Nephron (organoid): ENCODE data around the gene MSI2.

Experiments
- H3K27ac Mint-ChIP-seq, 3 experiments: 2 replicates each; pipeline ENCODE4 v1.8.0; 2020; ENCODE audit warnings: mixed read lengths in 3 of 3, mild to moderate bottlenecking in 2 of 3, moderate library complexity in 1 of 3
- H3K27me3 Mint-ChIP-seq: 2 replicates; pipeline ENCODE4 v1.8.0; 2021; ENCODE audit warnings: low read depth, mild to moderate bottlenecking, moderate library complexity, mixed read lengths
- H3K36me3 Mint-ChIP-seq: 2 replicates; pipeline ENCODE4 v1.8.0; 2020; ENCODE audit warnings: low read depth, mixed read lengths
- H3K4me1 Mint-ChIP-seq: 2 replicates; pipeline ENCODE4 v1.8.0; 2020; ENCODE audit warnings: mixed read lengths
- H3K4me3 Mint-ChIP-seq, 3 experiments: 2 replicates each; pipeline ENCODE4 v1.8.0; 2020; ENCODE audit warnings: mild to moderate bottlenecking in 3 of 3, mixed read lengths in 3 of 3, moderate library complexity in 2 of 3
- H3K9me3 Mint-ChIP-seq: 2 replicates; pipeline ENCODE4 v1.8.0; 2020; ENCODE audit warnings: mixed read lengths
- CTCF ChIP-seq, 3 experiments: fragments of 200-600 bp; sonication (generic); IDR thresholded peaks; one replicate each; pipeline ENCODE4 v1.5.0; 2021; ENCODE audit warnings: antibody characterized with exemption in 3 of 3; ENCODE audit not compliant: unreplicated experiment in 3 of 3

MSI2 gene

GRCh38 chr17:57275071-57275764 lies 18.9 kb downstream of the MSI2 start:
- H3K27ac Mint-ChIP-seq: no peak overlapping the region
- H3K36me3 Mint-ChIP-seq: peaks cover 66% of the 10 kb centered on the region
- H3K4me1 Mint-ChIP-seq: peaks cover 5% of the 10 kb centered on the region
- H3K4me3 Mint-ChIP-seq: no peak overlapping the region
- TF ChIP-seq CTCF (IDR thresholded peaks at IDR 0.05; ENCODE audit: unreplicated experiment in 3 of 3): no peak
- peaks cover 31% of the 10 kb centered on the region for H3K27me3 Mint-ChIP-seq
- no peaks in the 10 kb centered on the region for H3K9me3 Mint-ChIP-seq

- no peak for TF ChIP-seq CTCF (IDR thresholded peaks at IDR 0.05; ENCODE audit: unreplicated experiment in 3 of 3)
- Mint-ChIP-seq H3K9me3 (no peaks in the 10 kb centered on the region), H3K27me3 (peaks cover 38% of the 10 kb centered on the region), H3K27ac (no peak overlapping the region), H3K4me3 (no peak overlapping the region), H3K36me3 (peaks cover 71% of the 10 kb centered on the region), H3K4me1 (peaks cover 7% of the 10 kb centered on the region)
These were observed 20.3 kb downstream of the MSI2 start for GRCh38 chr17:57276621-57277020.

- Mint-ChIP-seq H3K36me3 (peaks cover 64% of the 10 kb centered on the region), H3K4me1 (peaks cover 21% of the 10 kb centered on the region), H3K27ac (no peak overlapping the region), H3K27me3 (peaks cover 43% of the 10 kb centered on the region), H3K4me3 (no peak overlapping the region), H3K9me3 (no peaks in the 10 kb centered on the region)
- no peak for TF ChIP-seq CTCF (IDR thresholded peaks at IDR 0.05; ENCODE audit: unreplicated experiment in 3 of 3)
These were observed 21.7 kb downstream of the MSI2 start for GRCh38 chr17:57277923-57278604.

GRCh38 chr17:57278740-57279387 lies 22.5 kb downstream of the MSI2 start:
- Mint-ChIP-seq H3K4me1 (peaks cover 27% of the 10 kb centered on the region), H3K27ac (no peak overlapping the region), H3K27me3 (peaks cover 42% of the 10 kb centered on the region), H3K4me3 (no peak overlapping the region), H3K36me3 (peaks cover 63% of the 10 kb centered on the region), H3K9me3 (no peaks in the 10 kb centered on the region)
- TF ChIP-seq CTCF (IDR thresholded peaks at IDR 0.05; ENCODE audit: unreplicated experiment in 3 of 3): no peak

GRCh38 chr17:57279432-57279831 lies 23.1 kb downstream of the MSI2 start:
- peaks cover 42% of the 10 kb centered on the region for H3K27me3 Mint-ChIP-seq
- no peak overlapping the region for H3K27ac Mint-ChIP-seq

More at GRCh38 chr17:57279432-57279831, 23.1 kb downstream of the MSI2 start:
- TF ChIP-seq CTCF (IDR thresholded peaks at IDR 0.05; ENCODE audit: unreplicated experiment in 3 of 3): no peak
- no peak overlapping the region for H3K4me3 Mint-ChIP-seq
- no peaks in the 10 kb centered on the region for H3K9me3 Mint-ChIP-seq
- H3K4me1 Mint-ChIP-seq: peaks cover 31% of the 10 kb centered on the region
- peaks cover 57% of the 10 kb centered on the region for H3K36me3 Mint-ChIP-seq
